ENCODE data around the gene CARHSP1. TPM values are rescaled to one million over a fixed set of nuclear protein-coding genes. Genes with fewer than 3 reads are reported as not detected.

The CARHSP1 gene
- total RNA-seq, 4 donors from 2014 or later: 12.4 to 22.3 (median 18.4) TPM

GRCh38 chr16:8912793-8913192 lies 44.0 kb upstream of the CARHSP1 start:
- H3K27me3 ChIP-seq: no peaks in the 10 kb centered on the region
- no peak overlapping the region for H3K4me3 ChIP-seq
- in situ Hi-C loops (cut with MboI; ENCODE audit: low sequenced_read_pairs in 4 of 4): no loop called here
- intact Hi-C loops (cut with DNase I; ENCODE audit: low total_unique reads): no loop called here
- H3K36me3 ChIP-seq: peaks cover 0 to 78% of the 10 kb centered on the region in 2 donors
- no peak overlapping the region for H3K27ac ChIP-seq
- no peaks in the 10 kb centered on the region for H3K4me1 ChIP-seq
- no peaks in the 10 kb centered on the region for H3K9me3 ChIP-seq
- DNase-seq: no peak
- TF ChIP-seq POLR2A (IDR thresholded peaks at IDR 0.05) (no peak), CTCF (IDR thresholded peaks at IDR 0.05 in 4 of 5, conservative IDR thresholded peaks at IDR 0.05 in 1 of 5) (no peak)
- no peak for ATAC-seq

GRCh38 chr16:8910811-8911210 lies 42.0 kb upstream of the CARHSP1 start:
- TF ChIP-seq CTCF (IDR thresholded peaks at IDR 0.05 in 4 of 5, conservative IDR thresholded peaks at IDR 0.05 in 1 of 5): no peak
- TF ChIP-seq POLR2A (IDR thresholded peaks at IDR 0.05): no peak
- Histone ChIP-seq H3K27ac (no peak overlapping the region), H3K27me3 (no peaks in the 10 kb centered on the region), H3K9me3 (no peaks in the 10 kb centered on the region), H3K4me1 (no peaks in the 10 kb centered on the region), H3K4me3 (no peak overlapping the region), H3K36me3 (peaks cover 0 to 77% of the 10 kb centered on the region in 2 donors)
- DNase-seq: no peak
- ATAC-seq: no peak
- in situ Hi-C loops (cut with MboI; ENCODE audit: low sequenced_read_pairs in 4 of 4) (no loop called here), intact Hi-C loops (cut with DNase I; ENCODE audit: low total_unique reads) (no loop called here)

- Histone ChIP-seq H3K27me3 (no peaks in the 10 kb centered on the region), H3K27ac (peak overlapping the region in 1 of 4 donors; percentile 30), H3K9me3 (no peaks in the 10 kb centered on the region), H3K4me3 (no peak overlapping the region), H3K4me1 (no peaks in the 10 kb centered on the region), H3K36me3 (peaks cover 0 to 80% of the 10 kb centered on the region in 2 donors)
- DNase-seq: peak in 1 of 2 donors; percentile 30
- intact Hi-C loops (cut with DNase I; ENCODE audit: low total_unique reads) (no loop called here), in situ Hi-C loops (cut with MboI; ENCODE audit: low sequenced_read_pairs in 4 of 4) (loop anchor here in 1 of 4 donors (10.0 kb wide), 1 partner anchor 46 kb away; no protein-coding TSS in a partner anchor)
- ATAC-seq: peak; percentile 17 to 34
- TF ChIP-seq POLR2A (IDR thresholded peaks at IDR 0.05): no peak
- TF ChIP-seq CTCF (IDR thresholded peaks at IDR 0.05 in 4 of 5, conservative IDR thresholded peaks at IDR 0.05 in 1 of 5): no peak
Observed at GRCh38 chr16:8908810-8909468, 40.1 kb upstream of the CARHSP1 start.

- Histone ChIP-seq H3K4me1 (peaks cover 0 to 4% of the 10 kb centered on the region in 2 donors), H3K36me3 (peaks cover 2 to 94% of the 10 kb centered on the region in 2 donors), H3K27ac (no peak overlapping the region), H3K4me3 (no peak overlapping the region), H3K9me3 (no peaks in the 10 kb centered on the region), H3K27me3 (no peaks in the 10 kb centered on the region)
- DNase-seq (no peak), ATAC-seq (no peak)
- intact Hi-C loops (cut with DNase I; ENCODE audit: low total_unique reads): no loop called here
- in situ Hi-C loops (cut with MboI; ENCODE audit: low sequenced_read_pairs in 4 of 4): loop anchor here in 1 of 4 donors (10.0 kb wide), 1 partner anchor 48 kb away; no protein-coding TSS in a partner anchor
- TF ChIP-seq POLR2A (IDR thresholded peaks at IDR 0.05) (no peak), CTCF (IDR thresholded peaks at IDR 0.05 in 4 of 5, conservative IDR thresholded peaks at IDR 0.05 in 1 of 5) (no peak)
Observed at GRCh38 chr16:8907096-8907495, 38.3 kb upstream of the CARHSP1 start.
